PC-3 (cell line): Measurements from ENCODE around the gene ZFPM1. TPM values are rescaled to one million over a fixed set of nuclear protein-coding genes. Genes with fewer than 3 reads are reported as not detected.
A peak's percentile ranks its signal among the peaks of the same experiment; 100 is the strongest.

ENCODE experiments used
- ATAC-seq: fragments of 200-7000 bp; cut with Tn5 transposase; 2 replicates; pipeline ENCODE4 v1.9.1; 2020; ENCODE audit warnings: mild to moderate bottlenecking, moderate library complexity
- BruUV-seq: library from RNA; stranded (reverse); fragments of 400-500 nt; replicated peaks from 2 replicates; lab custom pipeline; 2021; lab: Mats Ljungman, UMichigan
- CTCF ChIA-PET: fragments of 300-600 bp; sonication (Branson Sonifier 250); formaldehyde crosslinking; loops from one replicate; lab custom pipeline; 2022; ENCODE audit warnings: antibody characterized with exemption; lab: Charles Lee
- POLR2A ChIA-PET: fragments of 300-600 bp; sonication (Branson Sonifier 250); formaldehyde crosslinking; loops from one replicate; lab custom pipeline; 2022; ENCODE audit warnings: antibody characterized with exemption; ENCODE audit not compliant: unreplicated experiment; lab: Charles Lee
- DNase-seq: peaks from one replicate; pipeline ENCODE4 v3.0.0-alpha.2; 2015
- H2AFZ ChIP-seq: fragments of 300-600 bp; sonication (generic); 2 replicates; pipeline ENCODE4 v1.6.0; 2016; ENCODE audit warnings: antibody characterized with exemption, low read length
- H3F3A ChIP-seq: fragments of 300-600 bp; sonication (generic); one replicate; pipeline ENCODE4 v1.6.0; 2017; ENCODE audit warnings: antibody characterized with exemption, low read length, control low read depth, mild to moderate bottlenecking; ENCODE audit not compliant: unreplicated experiment
- H3K27ac ChIP-seq: fragments of 300-600 bp; sonication (generic); 2 replicates; pipeline ENCODE4 v1.5.1; 2016; ENCODE audit warnings: mild to moderate bottlenecking, low read length
- H3K27me3 ChIP-seq: fragments of 300-600 bp; sonication (generic); 2 replicates; pipeline ENCODE4 v1.6.1; 2016; ENCODE audit warnings: low read length, mixed read lengths
- H3K36me3 ChIP-seq: fragments of 300-600 bp; sonication (generic); 2 replicates; pipeline ENCODE4 v1.6.1; 2016; ENCODE audit warnings: low read depth, mixed run types, low read length, mixed read lengths
- H3K4me1 ChIP-seq: fragments of 300-600 bp; sonication (generic); 2 replicates; pipeline ENCODE4 v1.5.1; 2016; ENCODE audit warnings: low read length; ENCODE audit not compliant: insufficient read depth
- H3K4me2 ChIP-seq: fragments of 300-600 bp; sonication (generic); 2 replicates; pipeline ENCODE4 v1.6.0; 2016; ENCODE audit warnings: low read length
- H3K4me3 ChIP-seq: fragments of 300-600 bp; sonication (generic); 2 replicates; pipeline ENCODE4 v1.5.1; 2016; ENCODE audit warnings: mild to moderate bottlenecking, low read length, mixed read lengths
- H3K79me2 ChIP-seq: fragments of 300-600 bp; sonication (generic); 2 replicates; pipeline ENCODE4 v1.6.1; 2017; ENCODE audit warnings: low read length, mixed read lengths
- H3K9ac ChIP-seq: fragments of 300-600 bp; sonication (generic); 2 replicates; pipeline ENCODE4 v1.6.0; 2016; ENCODE audit warnings: mild to moderate bottlenecking, low read length
- H3K9me2 ChIP-seq: fragments of 300-600 bp; sonication (generic); replicated peaks from 2 replicates; pipeline ENCODE4 v1.6.1; 2016; ENCODE audit warnings: mixed run types, low read length, mixed read lengths
- H3K9me3 ChIP-seq: fragments of 300-600 bp; sonication (generic); 2 replicates; pipeline ENCODE4 v1.6.1; 2016; ENCODE audit warnings: low read length, mixed read lengths
- H4K20me1 ChIP-seq: fragments of 300-600 bp; sonication (generic); 2 replicates; pipeline ENCODE4 v1.6.1; 2016; ENCODE audit warnings: low read length, mixed read lengths
- EZH2 ChIP-seq: fragments of 300-600 bp; sonication (generic); IDR thresholded peaks from one replicate; pipeline ENCODE4 v1.6.1; 2017; ENCODE audit warnings: antibody characterized with exemption, mild to moderate bottlenecking, low read length; ENCODE audit not compliant: unreplicated experiment
- EZH2phosphoT487 ChIP-seq: fragments of 300-600 bp; sonication (generic); IDR thresholded peaks from 2 replicates; pipeline ENCODE4 v1.6.1; 2018; ENCODE audit warnings: mild to moderate bottlenecking, antibody characterized with exemption, low read length, borderline replicate concordance
- intact Hi-C: fragments of 100-400 bp; cut with micrococcal nuclease; formaldehyde crosslinking; loops from 2 replicates; pipeline ENCODE4 v1.9.0; 2023
- total RNA-seq: library from RNA; depleted of rRNA; stranded (reverse); fragments of >200 nt; gene quantifications from 2 replicates; pipeline ENCODE4 v1.2.3, GENCODE V29; 2014
- TF ChIP-seq, protein P1 (sequence below): fragments of 300-600 bp; sonication (generic); conservative IDR thresholded peaks from 2 replicates; pipeline ENCODE4 v1.5.1; 2017; ENCODE audit warnings: antibody characterized with exemption, low read depth, mild to moderate bottlenecking, low read length

The ZFPM1 gene
- total RNA-seq, 1 experiment from 2014 or later, result 4.6 TPM

DNA sequence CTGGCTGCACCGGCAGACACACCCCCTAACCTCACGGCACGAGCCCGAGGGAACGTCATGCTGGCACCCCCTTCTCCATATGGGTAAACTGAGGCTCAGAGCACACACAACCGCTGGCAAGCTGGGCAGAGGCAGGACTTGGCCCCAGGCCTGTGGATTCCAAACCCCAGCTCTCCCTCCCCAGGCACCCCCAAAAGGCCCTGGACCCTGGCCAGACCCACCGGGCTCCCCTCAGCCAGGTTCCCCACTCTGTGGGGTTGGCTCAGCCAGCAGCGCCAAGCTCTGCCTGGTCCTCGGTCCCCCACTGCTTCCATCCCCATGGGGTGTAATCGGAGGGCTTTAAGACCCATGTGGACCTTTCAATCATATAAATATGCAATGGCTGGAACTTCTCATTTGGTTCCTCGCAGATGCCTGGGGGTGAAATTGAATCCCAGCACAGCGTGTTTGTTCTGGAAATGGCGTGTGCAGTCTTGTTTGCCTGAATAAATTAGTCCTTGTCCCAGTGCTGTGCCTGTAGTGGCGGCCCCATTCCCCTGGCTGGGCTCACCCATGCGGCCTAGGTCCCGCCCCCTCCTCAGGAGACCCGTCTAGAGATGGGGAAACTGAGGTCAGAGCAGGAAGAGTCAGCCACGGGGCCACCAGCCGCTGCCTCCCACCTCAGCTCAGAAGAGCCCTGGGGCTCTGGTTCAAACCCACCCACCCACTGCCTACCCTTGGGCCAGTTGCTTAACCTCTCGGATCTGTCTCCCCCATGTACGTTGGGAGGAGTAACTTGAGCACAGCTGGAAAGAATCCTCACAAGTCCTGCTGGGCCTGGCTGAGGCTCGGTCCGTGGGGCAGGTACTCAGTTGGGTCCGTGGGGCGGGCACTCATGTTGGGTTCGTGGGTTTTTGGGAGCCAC is 57.3 kb downstream of the ZFPM1 start:
- Histone ChIP-seq H4K20me1 (no peaks in the 10 kb centered on the region), H3K27ac (no peak overlapping the region), H3K36me3 (no peaks in the 10 kb centered on the region), H3K27me3 (no peaks in the 10 kb centered on the region), H3K4me2 (no peak overlapping the region), H3K9ac (no peak overlapping the region), H3K4me1 (no peaks in the 10 kb centered on the region), H3K9me3 (no peaks in the 10 kb centered on the region), H3F3A (no peaks in the 10 kb centered on the region), H3K79me2 (no peaks in the 10 kb centered on the region), H2AFZ (no peak overlapping the region), H3K4me3 (no peak overlapping the region), H3K9me2 (no peaks in the 10 kb centered on the region)
- intact Hi-C loops, result no loop called here
- CTCF ChIA-PET, result no interaction called here
- TF ChIP-seq, protein P1, sequence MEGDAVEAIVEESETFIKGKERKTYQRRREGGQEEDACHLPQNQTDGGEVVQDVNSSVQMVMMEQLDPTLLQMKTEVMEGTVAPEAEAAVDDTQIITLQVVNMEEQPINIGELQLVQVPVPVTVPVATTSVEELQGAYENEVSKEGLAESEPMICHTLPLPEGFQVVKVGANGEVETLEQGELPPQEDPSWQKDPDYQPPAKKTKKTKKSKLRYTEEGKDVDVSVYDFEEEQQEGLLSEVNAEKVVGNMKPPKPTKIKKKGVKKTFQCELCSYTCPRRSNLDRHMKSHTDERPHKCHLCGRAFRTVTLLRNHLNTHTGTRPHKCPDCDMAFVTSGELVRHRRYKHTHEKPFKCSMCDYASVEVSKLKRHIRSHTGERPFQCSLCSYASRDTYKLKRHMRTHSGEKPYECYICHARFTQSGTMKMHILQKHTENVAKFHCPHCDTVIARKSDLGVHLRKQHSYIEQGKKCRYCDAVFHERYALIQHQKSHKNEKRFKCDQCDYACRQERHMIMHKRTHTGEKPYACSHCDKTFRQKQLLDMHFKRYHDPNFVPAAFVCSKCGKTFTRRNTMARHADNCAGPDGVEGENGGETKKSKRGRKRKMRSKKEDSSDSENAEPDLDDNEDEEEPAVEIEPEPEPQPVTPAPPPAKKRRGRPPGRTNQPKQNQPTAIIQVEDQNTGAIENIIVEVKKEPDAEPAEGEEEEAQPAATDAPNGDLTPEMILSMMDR, result no peak
- TF ChIP-seq EZH2phosphoT487 (no peak), EZH2 (no peak)
- no TSS peak for BruUV-seq
- ATAC-seq (peak; percentile 14; the same call in 1 of the 2 replicates), DNase-seq (no peak)
- POLR2A ChIA-PET, result no interaction called here

DNA sequence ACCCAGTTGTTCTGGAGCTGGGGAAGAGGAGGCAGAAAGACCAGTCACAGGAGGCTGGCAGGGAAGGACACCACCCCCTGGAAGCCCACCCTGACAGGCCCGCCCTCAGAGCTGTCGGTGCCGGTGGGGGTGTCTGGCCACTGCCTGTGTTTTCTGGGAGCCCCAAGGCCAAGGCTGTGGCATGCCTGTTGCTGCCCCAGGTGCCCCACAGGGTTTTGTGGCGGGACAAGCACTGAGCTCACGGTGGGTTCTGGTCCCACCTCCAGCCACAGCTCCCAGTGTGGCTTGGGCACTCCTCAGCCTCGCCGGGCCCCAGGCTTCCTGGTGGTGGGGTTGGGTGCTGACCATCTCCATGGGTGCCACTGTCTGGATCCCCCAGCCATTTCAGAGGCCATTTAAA is 58.0 kb downstream of the ZFPM1 start:
- Histone ChIP-seq H3K36me3 (no peaks in the 10 kb centered on the region), H3F3A (no peaks in the 10 kb centered on the region), H2AFZ (no peak overlapping the region), H3K27me3 (no peaks in the 10 kb centered on the region), H3K4me2 (no peak overlapping the region), H3K27ac (no peak overlapping the region), H3K4me1 (no peaks in the 10 kb centered on the region), H3K9ac (no peak overlapping the region), H3K9me2 (no peaks in the 10 kb centered on the region), H3K4me3 (no peak overlapping the region), H4K20me1 (no peaks in the 10 kb centered on the region), H3K79me2 (no peaks in the 10 kb centered on the region), H3K9me3 (no peaks in the 10 kb centered on the region)
- ATAC-seq (no peak), DNase-seq (no peak)
- intact Hi-C loops, result no loop called here
- no peak for TF ChIP-seq EZH2phosphoT487
- TF ChIP-seq, protein P1, result no peak
- TF ChIP-seq EZH2, result no peak
- no TSS peak for BruUV-seq
- CTCF ChIA-PET, result no interaction called here
- POLR2A ChIA-PET, result no interaction called here

DNA sequence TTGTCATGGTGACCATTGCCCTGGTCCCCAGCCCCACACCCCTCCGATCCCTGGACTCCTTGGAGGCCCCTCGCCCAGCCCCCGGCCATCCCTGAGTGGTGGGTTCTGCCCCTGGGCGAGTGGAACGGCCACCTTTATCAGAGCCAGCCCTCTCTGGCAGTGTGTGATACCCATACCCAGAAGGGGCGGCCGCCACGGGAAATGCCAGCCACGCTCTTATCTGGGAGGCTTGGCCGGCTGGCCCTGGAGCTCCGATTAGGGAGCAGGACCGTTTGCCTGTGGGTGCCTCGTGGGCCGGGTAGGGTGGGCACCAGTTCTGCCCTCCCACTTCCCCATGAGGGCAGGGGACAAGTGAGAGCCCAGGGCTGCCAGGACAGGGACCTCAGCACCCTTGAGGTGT is 58.8 kb downstream of the ZFPM1 start:
- no peaks in the 10 kb centered on the region for H3K9me2 ChIP-seq
- H3K9ac ChIP-seq, result no peak overlapping the region
- POLR2A ChIA-PET, result no interaction called here
- H4K20me1 ChIP-seq, result no peaks in the 10 kb centered on the region
- no peak overlapping the region for H2AFZ ChIP-seq
- no peak for ATAC-seq
- H3K36me3 ChIP-seq, result no peaks in the 10 kb centered on the region
- H3F3A ChIP-seq, result no peaks in the 10 kb centered on the region
- no peak overlapping the region for H3K4me2 ChIP-seq
- H3K4me1 ChIP-seq, result no peaks in the 10 kb centered on the region
- no peaks in the 10 kb centered on the region for H3K9me3 ChIP-seq
- H3K27me3 ChIP-seq, result no peaks in the 10 kb centered on the region
- DNase-seq, result no peak
- BruUV-seq, result no TSS peak
- H3K4me3 ChIP-seq, result no peak overlapping the region
- TF ChIP-seq EZH2, result no peak
- no peak for TF ChIP-seq EZH2phosphoT487
- TF ChIP-seq, protein P1, result no peak
- H3K79me2 ChIP-seq, result no peaks in the 10 kb centered on the region
- H3K27ac ChIP-seq, result no peak overlapping the region
- intact Hi-C loops, result no loop called here
- CTCF ChIA-PET, result no interaction called here
